COLO668 (cell line): ENCODE measurements around the gene SMAD3.

Experiments used
- DNase-seq: peaks from one replicate; lab custom pipeline; 2025; ENCODE audit not compliant: unreplicated experiment; lab: John Stamatoyannopoulos, UW

SMAD3 gene

GRCh38 chr15:67080118-67080899 lies 14.9 kb downstream of the SMAD3 start:
- no peak for DNase-seq

- DNase-seq, result no peak
Measured at GRCh38 chr15:67080900-67081431, 15.6 kb downstream of the SMAD3 start.

GRCh38 chr15:67082007-67082536 lies 16.7 kb downstream of the SMAD3 start:
- DNase-seq, result no peak

- DNase-seq, result no peak
Measured at GRCh38 chr15:67083135-67083762, 17.8 kb downstream of the SMAD3 start.

- no peak for DNase-seq
Measured at GRCh38 chr15:67084561-67084960, 19.2 kb downstream of the SMAD3 start.

- DNase-seq, result no peak
Measured at GRCh38 chr15:67085237-67085817, 19.9 kb downstream of the SMAD3 start.

GRCh38 chr15:67085818-67086636 lies 20.6 kb downstream of the SMAD3 start:
- DNase-seq, result no peak

GRCh38 chr15:67086637-67086914 lies 21.2 kb downstream of the SMAD3 start:
- DNase-seq, result no peak

- no peak for DNase-seq
Measured at GRCh38 chr15:67087507-67088172, 22.2 kb downstream of the SMAD3 start.

GRCh38 chr15:67089217-67090193 lies 24.1 kb downstream of the SMAD3 start:
- DNase-seq, result no peak

- DNase-seq, result no peak
Measured at GRCh38 chr15:67090297-67091070, 25.1 kb downstream of the SMAD3 start.

- peak; percentile 74 for DNase-seq
Measured at GRCh38 chr15:67091071-67091979, 25.9 kb downstream of the SMAD3 start.

- no peak for DNase-seq
Measured at GRCh38 chr15:67091980-67092677, 26.7 kb downstream of the SMAD3 start.

GRCh38 chr15:67092752-67093503 lies 27.5 kb downstream of the SMAD3 start:
- no peak for DNase-seq

- DNase-seq, result no peak
Measured at GRCh38 chr15:67093504-67093862, 28.1 kb downstream of the SMAD3 start.
